Dedifferentiated amniotic fluid mesenchymal stem cell (primary cell): Measurements from ENCODE around the gene NACA2.

ENCODE experiments used
- DNase-seq: peaks from one replicate; pipeline ENCODE4 v3.0.0-alpha.2; 2016; ENCODE audit errors: extremely low spot score

NACA2 gene

DNA sequence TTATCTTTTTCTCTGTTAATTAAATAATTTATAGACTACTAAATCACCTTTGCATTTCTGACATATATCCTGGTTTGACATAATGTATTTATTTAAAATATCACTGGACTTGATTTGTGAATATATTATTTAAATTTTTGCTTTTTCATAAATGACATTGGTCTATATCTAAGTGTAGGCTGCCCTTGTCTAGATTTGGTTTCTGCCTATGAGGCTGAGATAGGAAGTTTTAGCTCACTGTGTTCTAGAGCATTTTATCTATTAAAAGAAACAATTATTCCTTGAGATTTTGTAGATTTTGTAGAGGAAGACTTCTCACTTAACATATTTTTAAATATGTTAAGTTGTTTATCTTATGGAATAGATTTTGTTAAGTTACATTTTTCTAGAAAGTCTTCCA is 43.9 kb downstream of the NACA2 start:
- DNase-seq, result no peak

DNA sequence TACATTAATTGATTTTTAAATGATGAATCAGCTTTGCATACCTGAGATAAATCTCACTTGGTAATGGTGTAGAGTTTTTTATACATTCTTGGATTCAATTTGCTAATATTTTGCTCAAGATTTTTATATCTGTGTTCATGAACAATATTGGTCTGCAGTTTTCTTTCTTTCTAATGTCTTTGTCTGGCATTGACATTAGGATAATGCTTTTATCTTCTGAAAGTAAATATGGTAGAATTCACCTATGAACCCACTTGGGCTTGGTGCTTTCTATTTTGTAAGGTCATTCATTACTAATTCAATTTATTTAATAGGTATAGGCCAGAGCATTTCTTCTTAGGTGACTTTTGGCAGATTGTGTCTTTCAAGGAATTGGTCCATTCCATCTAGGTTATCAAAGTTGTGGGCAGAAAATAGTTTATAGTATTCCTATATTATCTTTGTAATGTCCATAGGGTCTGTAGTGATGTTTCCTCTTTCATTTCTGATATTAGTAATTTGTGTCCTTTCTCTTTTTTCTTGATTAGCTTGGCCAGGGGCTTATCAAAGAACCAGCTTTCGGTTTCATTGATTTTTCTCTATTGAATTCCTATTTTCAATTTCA is 45.6 kb downstream of the NACA2 start:
- no peak for DNase-seq

DNA sequence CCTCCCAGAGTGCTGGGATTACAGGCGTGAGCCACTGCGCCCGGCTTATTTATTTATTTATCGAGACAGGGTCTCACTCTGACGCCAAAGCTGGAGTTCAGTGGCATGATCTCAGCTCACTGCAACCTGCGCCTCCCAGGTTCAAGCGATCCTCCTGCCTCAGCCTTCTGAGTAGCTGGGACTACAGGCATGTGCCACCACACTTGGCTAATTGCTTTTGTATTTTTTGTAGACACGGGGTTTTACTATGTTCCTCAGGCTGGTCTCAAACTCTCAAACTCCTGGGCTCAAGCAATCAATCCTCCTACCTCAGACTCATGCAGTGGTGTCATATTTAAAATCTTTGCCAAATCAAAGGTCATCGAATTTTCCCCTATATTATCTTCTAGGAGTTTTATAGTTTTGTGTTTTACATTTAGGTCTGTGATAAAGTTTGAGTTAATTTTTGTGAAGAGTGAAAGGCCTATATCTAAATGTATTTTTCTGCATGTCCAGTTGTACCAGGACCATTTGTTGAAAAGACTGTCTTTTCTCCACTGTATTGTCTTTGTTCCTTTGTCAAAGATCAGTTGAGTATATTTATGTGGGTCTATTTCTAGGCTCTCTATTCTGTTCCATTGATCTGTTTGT is 47.1 kb downstream of the NACA2 start:
- no peak for DNase-seq

DNA sequence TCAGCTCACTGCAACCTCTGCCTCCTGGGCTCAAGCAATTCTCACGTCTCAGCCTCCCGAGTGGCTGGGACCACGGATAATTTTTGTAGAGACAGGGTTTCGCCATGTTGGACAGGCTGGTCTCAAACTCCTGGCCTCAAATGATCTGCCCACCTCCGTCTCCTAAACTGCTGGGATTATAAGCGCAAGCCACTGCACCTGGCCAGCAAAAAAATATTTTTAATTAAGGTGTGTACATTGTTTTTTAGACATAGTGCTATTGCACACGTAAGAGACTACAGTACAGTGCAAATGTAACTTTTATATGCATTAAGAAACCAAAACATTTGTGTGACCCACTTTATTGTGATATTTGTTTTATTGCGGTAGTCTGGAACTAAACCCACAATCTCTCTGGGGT is 49.0 kb downstream of the NACA2 start:
- DNase-seq, result no peak

DNA sequence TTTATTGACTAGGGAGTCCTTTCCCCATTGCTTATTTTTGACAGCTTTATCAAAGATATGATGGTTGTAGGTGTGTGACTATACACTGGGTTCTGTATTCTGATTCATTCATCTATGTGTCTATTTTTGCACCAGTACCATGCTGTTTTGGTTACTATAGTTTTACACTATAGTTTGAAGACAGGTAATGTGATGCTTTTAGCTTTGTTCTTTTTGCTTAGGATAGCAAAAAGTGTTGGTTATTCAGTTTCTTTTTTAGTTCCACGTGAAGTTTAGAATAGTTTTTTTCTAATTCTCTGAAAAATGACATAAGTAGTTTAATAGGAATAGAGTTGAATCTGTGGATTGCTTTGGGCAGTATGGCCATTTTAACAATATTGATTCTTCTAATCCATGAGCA is 50.1 kb downstream of the NACA2 start:
- no peak for DNase-seq
